B cell (primary cell): Measurements from ENCODE around the gene SLC2A9. TPM values are rescaled to one million over a fixed set of nuclear protein-coding genes. Genes with fewer than 3 reads are reported as not detected.

Source experiments
- ATAC-seq: fragments of 200-7000 bp; cut with Tn5 transposase; one replicate; pipeline ENCODE4 v1.10.0; 2021; ENCODE audit warnings: low read depth, mild to moderate bottlenecking, moderate number of reproducible peaks, moderate library complexity
- CTCF ChIA-PET: fragments of 350-600 bp; sonication (Branson Sonifier 250); formaldehyde crosslinking; loops from one replicate; lab custom pipeline; 2021; ENCODE audit warnings: antibody characterized with exemption, inconsistent platforms; lab: Charles Lee
- POLR2A ChIA-PET: fragments of 350-600 bp; sonication (Branson Sonifier 250); formaldehyde crosslinking; loops from one replicate; lab custom pipeline; 2021; ENCODE audit warnings: antibody characterized with exemption; lab: Charles Lee
- DNase-seq: peaks from one replicate; pipeline ENCODE4 v3.0.0; 2013
- H2AFZ ChIP-seq: 2 replicates; pipeline ENCODE4 v1.6.1; 2012; ENCODE audit warnings: mild to moderate bottlenecking, low read depth, low read length; ENCODE audit not compliant: insufficient read depth, poor library complexity, severe bottlenecking
- H3K27ac ChIP-seq, 2 donors: 1 replicate in 1 of 2; 2 replicates in 1 of 2; pipeline ENCODE4 v1.5.1; 2012 to 2013; ENCODE audit warnings: low read length in 2 of 2, mild to moderate bottlenecking in 2 of 2, moderate library complexity in 1 of 2
- H3K27me3 ChIP-seq, 4 experiments: fragments of 200-600 bp in 1 of 4; sonication (generic) in 1 of 4; replicated peaks in 1 of 4; 1 replicate in 2 of 4; 2 replicates in 2 of 4; pipeline versions ENCODE4 v1.6.1 to v1.7.0; 2013 to 2016; ENCODE audit warnings: low read length in 3 of 4, mild to moderate bottlenecking in 2 of 4, mixed read lengths in 1 of 4, moderate library complexity in 1 of 4; ENCODE audit not compliant: insufficient read depth in 4 of 4, control insufficient read depth in 3 of 4; ENCODE audit errors: control extremely low read depth in 1 of 4
- H3K36me3 ChIP-seq, 2 experiments: replicated peaks in 1 of 2; 1 replicate in 1 of 2; 2 replicates in 1 of 2; pipeline versions ENCODE4 v1.6.1 to v1.7.1; 2013; ENCODE audit warnings: low read length in 1 of 2; ENCODE audit not compliant: insufficient read depth in 2 of 2, control insufficient read depth in 1 of 2; ENCODE audit errors: control extremely low read depth in 1 of 2, extremely low read depth in 1 of 2
- H3K4me1 ChIP-seq, 2 donors: fragments of 200-600 bp in 1 of 2; sonication (generic) in 1 of 2; 1 replicate in 1 of 2; 2 replicates in 1 of 2; pipeline versions ENCODE4 v1.5.1 to v1.6.1; 2013 to 2017; ENCODE audit warnings: low read length in 2 of 2; ENCODE audit not compliant: control insufficient read depth in 2 of 2, insufficient read depth in 2 of 2
- H3K4me2 ChIP-seq: replicated peaks from 2 replicates; pipeline ENCODE3; 2012; ENCODE audit warnings: mild to moderate bottlenecking, low read depth, low read length; ENCODE audit not compliant: poor library complexity, severe bottlenecking
- H3K4me3 ChIP-seq, 5 experiments: fragments of 200-600 bp in 1 of 5; sonication (generic) in 1 of 5; 1 replicate in 3 of 5; 2 replicates in 2 of 5; pipeline versions ENCODE4 v1.5.1 to v1.7.0; 2011 to 2016; ENCODE audit warnings: low read length in 4 of 5, mild to moderate bottlenecking in 4 of 5, low read depth in 2 of 5, control low read depth in 1 of 5, moderate library complexity in 1 of 5; ENCODE audit not compliant: insufficient read depth in 1 of 5; ENCODE audit errors: control extremely low read depth in 1 of 5, extremely low read depth in 1 of 5
- H3K79me2 ChIP-seq: fragments of 200-600 bp; sonication (generic); one replicate; pipeline ENCODE4 v1.6.0; 2016; ENCODE audit warnings: low read length; ENCODE audit not compliant: control insufficient read depth, insufficient read depth
- H3K9ac ChIP-seq: fragments of 200-600 bp; sonication (generic); 2 replicates; pipeline ENCODE4 v1.6.1; 2017; ENCODE audit warnings: mild to moderate bottlenecking, low read length, moderate library complexity
- H3K9me3 ChIP-seq, 3 donors: one replicate each; pipeline versions ENCODE4 v1.6.1 to v1.7.1; 2013; ENCODE audit warnings: low read length in 2 of 3; ENCODE audit not compliant: control insufficient read depth in 2 of 3, insufficient read depth in 1 of 3; ENCODE audit errors: control extremely low read depth in 1 of 3
- H4K20me1 ChIP-seq: 2 replicates; pipeline ENCODE4 v1.6.0; 2012; ENCODE audit warnings: mild to moderate bottlenecking, low read length; ENCODE audit not compliant: insufficient read depth, control insufficient read depth, poor library complexity, severe bottlenecking
- H3K27ac Mint-ChIP-seq: one replicate; pipeline ENCODE4 v1.8.0; 2021; ENCODE audit warnings: mixed read lengths
- H3K27me3 Mint-ChIP-seq: one replicate; pipeline ENCODE4 v1.8.0; 2021; ENCODE audit warnings: mixed read lengths
- H3K4me1 Mint-ChIP-seq: one replicate; pipeline ENCODE4 v1.8.0; 2021; ENCODE audit warnings: mixed read lengths
- H3K4me3 Mint-ChIP-seq: one replicate; pipeline ENCODE4 v1.8.0; 2021; ENCODE audit warnings: mixed read lengths
- H3K9me3 Mint-ChIP-seq: one replicate; pipeline ENCODE4 v1.8.0; 2022; ENCODE audit warnings: mixed read lengths; ENCODE audit not compliant: insufficient read depth
- EZH2 ChIP-seq: IDR thresholded peaks from 2 replicates; pipeline ENCODE4 v1.6.1; 2012; ENCODE audit warnings: borderline replicate concordance, low read depth, mild to moderate bottlenecking, moderate library complexity, low read length; ENCODE audit not compliant: insufficient read depth, poor library complexity, severe bottlenecking
- WGBS: methylation state at CpG from one replicate; pipeline ENCODE4 v1.1.5; 2013; ENCODE audit warnings: missing lambda C conversion rate; ENCODE audit not compliant: insufficient coverage; 5-methylcytosine and 5-hydroxymethylcytosine counted together
- intact Hi-C: fragments of 100-400 bp; cut with micrococcal nuclease; formaldehyde crosslinking; loops from one replicate; pipeline ENCODE4 v1.10.0; 2022
- polyA plus RNA-seq: library from polyadenylated mRNA; depleted of rRNA; stranded (reverse); fragments of >200 nt; gene quantifications from 2 replicates; pipeline ENCODE4 v1.2.3, GENCODE V29; 2012
- total RNA-seq, 2 donors: library from RNA; stranded (reverse); fragments of 120-200 nt in 1 of 2; gene quantifications; 1 replicate in 1 of 2; 2 replicates in 1 of 2; pipeline versions ENCODE4 v1.2.3 to v1.2.4, GENCODE V29; 2013 to 2022
- TF ChIP-seq, protein P1 (sequence below): fragments of 200-600 bp; IDR thresholded peaks from one replicate; pipeline ENCODE4 v1.8.0; 2022; ENCODE audit warnings: antibody characterized with exemption, mild to moderate bottlenecking

Gene SLC2A9
- total and polyA plus RNA-seq, 2 donors (not counting 1 experiment from before 2014, with no cell fraction given): 0.89 to 2.1 TPM

- no peak overlapping the region for H3K4me2 ChIP-seq
- H3K27me3 ChIP-seq: no peaks in the 10 kb centered on the region
- no peak overlapping the region for H3K4me3 ChIP-seq
- H3K4me3 Mint-ChIP-seq: no peak overlapping the region
- H3K27me3 Mint-ChIP-seq: no peaks in the 10 kb centered on the region
- no peaks in the 10 kb centered on the region for H3K79me2 ChIP-seq
- ChIA-PET POLR2A (no interaction called here), CTCF (interaction anchor here (0.5 to 3.1 kb wide), 11 partner anchors 8 to 526 kb away, joined by 3 to 22 read pairs (median 3); no protein-coding TSS in a partner anchor)
- DNase-seq (no peak), ATAC-seq (no peak)
- H3K4me1 Mint-ChIP-seq: peaks cover 22% of the 10 kb centered on the region
- no peak for TF ChIP-seq EZH2
- TF ChIP-seq, protein P1, sequence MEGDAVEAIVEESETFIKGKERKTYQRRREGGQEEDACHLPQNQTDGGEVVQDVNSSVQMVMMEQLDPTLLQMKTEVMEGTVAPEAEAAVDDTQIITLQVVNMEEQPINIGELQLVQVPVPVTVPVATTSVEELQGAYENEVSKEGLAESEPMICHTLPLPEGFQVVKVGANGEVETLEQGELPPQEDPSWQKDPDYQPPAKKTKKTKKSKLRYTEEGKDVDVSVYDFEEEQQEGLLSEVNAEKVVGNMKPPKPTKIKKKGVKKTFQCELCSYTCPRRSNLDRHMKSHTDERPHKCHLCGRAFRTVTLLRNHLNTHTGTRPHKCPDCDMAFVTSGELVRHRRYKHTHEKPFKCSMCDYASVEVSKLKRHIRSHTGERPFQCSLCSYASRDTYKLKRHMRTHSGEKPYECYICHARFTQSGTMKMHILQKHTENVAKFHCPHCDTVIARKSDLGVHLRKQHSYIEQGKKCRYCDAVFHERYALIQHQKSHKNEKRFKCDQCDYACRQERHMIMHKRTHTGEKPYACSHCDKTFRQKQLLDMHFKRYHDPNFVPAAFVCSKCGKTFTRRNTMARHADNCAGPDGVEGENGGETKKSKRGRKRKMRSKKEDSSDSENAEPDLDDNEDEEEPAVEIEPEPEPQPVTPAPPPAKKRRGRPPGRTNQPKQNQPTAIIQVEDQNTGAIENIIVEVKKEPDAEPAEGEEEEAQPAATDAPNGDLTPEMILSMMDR: peak; percentile 15
- H3K9me3 ChIP-seq: peaks cover 0 to 5% (median 0%) of the 10 kb centered on the region in 3 donors
- whole genome bisulfite sequencing: 65% methylated on average over 6 of the region's 7 CpGs
- no peak overlapping the region for H3K27ac Mint-ChIP-seq
- no peak overlapping the region for H3K27ac ChIP-seq
- H3K9me3 Mint-ChIP-seq: no peaks in the 10 kb centered on the region
- no peaks in the 10 kb centered on the region for H3K36me3 ChIP-seq
- no peak overlapping the region for H3K9ac ChIP-seq
- no peaks in the 10 kb centered on the region for H4K20me1 ChIP-seq
- intact Hi-C loops: loop anchor here (5.0 kb wide), 2 partner anchors 387 to 522 kb away; no protein-coding TSS in a partner anchor
- H3K4me1 ChIP-seq: peaks cover 6 to 14% of the 10 kb centered on the region in 2 donors
- H2AFZ ChIP-seq: no peak overlapping the region
Observed at GRCh38 chr4:10015140-10015753, 6.0 kb downstream of the SLC2A9 start.

DNA sequence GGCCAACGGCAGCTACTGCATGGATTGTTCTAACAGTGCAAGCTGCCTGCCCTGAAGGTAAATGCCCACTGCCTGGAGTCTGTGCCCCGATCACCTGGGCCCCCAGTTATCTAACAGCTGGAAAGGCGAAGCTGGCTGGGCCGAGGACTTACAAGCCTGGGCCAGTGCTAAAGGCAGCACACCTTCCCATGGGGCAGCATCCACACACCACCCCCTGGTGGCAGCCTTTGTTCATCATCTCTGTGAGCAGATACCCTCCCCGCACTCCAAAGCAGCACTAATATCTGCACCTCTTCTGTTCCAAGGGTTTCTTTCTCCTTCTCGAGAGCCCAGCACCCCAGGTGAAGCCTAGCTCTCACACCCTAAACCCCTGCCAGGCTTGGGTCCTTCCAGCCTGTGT lies 7.6 kb downstream of the SLC2A9 start:
- Histone ChIP-seq H4K20me1 (no peaks in the 10 kb centered on the region), H3K4me2 (no peak overlapping the region)
- no peaks in the 10 kb centered on the region for H3K27me3 Mint-ChIP-seq

More for the DNA sequence above, 7.6 kb downstream of the SLC2A9 start:
- H3K36me3 ChIP-seq: no peaks in the 10 kb centered on the region
- no peak overlapping the region for H3K27ac Mint-ChIP-seq
- POLR2A ChIA-PET: no interaction called here
- no peak overlapping the region for H3K27ac ChIP-seq
- H3K4me3 ChIP-seq: no peak overlapping the region
- H3K9me3 Mint-ChIP-seq: no peaks in the 10 kb centered on the region
- no peak for ATAC-seq
- intact Hi-C loops: no loop called here
- no peaks in the 10 kb centered on the region for H3K27me3 ChIP-seq
- no peak overlapping the region for H3K9ac ChIP-seq
- no peaks in the 10 kb centered on the region for H3K79me2 ChIP-seq
- H2AFZ ChIP-seq: no peak overlapping the region
- peaks cover 7% of the 10 kb centered on the region for H3K4me1 Mint-ChIP-seq
- no peak overlapping the region for H3K4me3 Mint-ChIP-seq
- peak; percentile 29 for DNase-seq
- H3K4me1 ChIP-seq: peaks cover 0 to 5% of the 10 kb centered on the region in 2 donors
- TF ChIP-seq EZH2: no peak
- TF ChIP-seq, protein P1: peak; percentile 14
- WGBS: 92% methylated on average over 6 of the region's 6 CpGs
- H3K9me3 ChIP-seq: no peaks in the 10 kb centered on the region
- CTCF ChIA-PET: interaction anchor here (0.6 to 3.1 kb wide), 6 partner anchors 12 to 482 kb away, joined by 3 to 22 read pairs (median 4); no protein-coding TSS in a partner anchor
